Fibroblast of lung (primary cell): ENCODE measurements around the gene TMEM239. TPM values are rescaled to one million over a fixed set of nuclear protein-coding genes. Genes with fewer than 3 reads are reported as not detected.

Experiments used
- DNase-seq, 2 donors: peaks; one replicate each; pipeline versions ENCODE4 v3.0.0 to v3.0.0-alpha.2; 2010; ENCODE audit warnings: low read depth in 2 of 2
- H2AFZ ChIP-seq: 2 replicates; pipeline ENCODE4 v1.5.1; 2012; ENCODE audit warnings: low read length, control low read depth, inconsistent platforms
- H3K27ac ChIP-seq: 2 replicates; pipeline ENCODE4 v1.5.1; 2011; ENCODE audit warnings: low read length, control low read depth; ENCODE audit not compliant: insufficient read depth
- H3K27me3 ChIP-seq: 2 replicates; pipeline ENCODE4 v1.5.1; 2011; ENCODE audit warnings: mild to moderate bottlenecking, low read length; ENCODE audit not compliant: control insufficient read depth, insufficient read depth
- H3K36me3 ChIP-seq: 2 replicates; pipeline ENCODE4 v1.5.1; 2011; ENCODE audit warnings: low read length; ENCODE audit not compliant: control insufficient read depth, insufficient read depth
- H3K4me1 ChIP-seq: 2 replicates; pipeline ENCODE4 v1.5.1; 2011; ENCODE audit warnings: low read length; ENCODE audit not compliant: control insufficient read depth, insufficient read depth; ENCODE audit errors: extremely low read depth
- H3K4me2 ChIP-seq: 2 replicates; pipeline ENCODE4 v1.5.1; 2011; ENCODE audit warnings: low read length, control low read depth; ENCODE audit not compliant: insufficient read depth; ENCODE audit errors: extremely low read depth
- H3K4me3 ChIP-seq, 4 experiments: fragments of 200-600 bp in 1 of 4; sonication (generic) in 1 of 4; replicated peaks in 1 of 4; 2 replicates each; pipeline ENCODE4 v1.5.1; 2011 to 2016; ENCODE audit warnings: low read length in 4 of 4, low read depth in 3 of 4, mild to moderate bottlenecking in 3 of 4, control low read depth in 2 of 4, inconsistent platforms in 1 of 4, mixed read lengths in 1 of 4; ENCODE audit not compliant: insufficient read depth in 1 of 4; ENCODE audit errors: control extremely low read depth in 1 of 4
- H3K79me2 ChIP-seq: 2 replicates; pipeline ENCODE4 v1.5.1; 2012; ENCODE audit warnings: mild to moderate bottlenecking, low read length, inconsistent platforms; ENCODE audit not compliant: control insufficient read depth, insufficient read depth
- H3K9ac ChIP-seq: 2 replicates; pipeline ENCODE4 v1.5.1; 2011; ENCODE audit warnings: mild to moderate bottlenecking, low read length, control low read depth; ENCODE audit not compliant: insufficient read depth
- H3K9me3 ChIP-seq: 2 replicates; pipeline ENCODE4 v1.5.1; 2012; ENCODE audit warnings: low read depth, low read length; ENCODE audit not compliant: control insufficient read depth, insufficient read depth
- H4K20me1 ChIP-seq: 2 replicates; pipeline ENCODE4 v1.5.1; 2011; ENCODE audit warnings: low read length; ENCODE audit not compliant: control insufficient read depth, insufficient read depth; ENCODE audit errors: extremely low read depth
- EZH2 ChIP-seq: IDR thresholded peaks from 2 replicates; pipeline ENCODE4 v1.5.1; 2012; ENCODE audit warnings: low read length, control low read depth, mild to moderate bottlenecking; ENCODE audit errors: missing control alignments
- polyA plus RNA-seq, 2 donors: library from polyadenylated mRNA; depleted of rRNA in 1 of 2; stranded (reverse) in 1 of 2; unstranded in 1 of 2; fragments of >200 nt; gene quantifications; 2 replicates each; pipeline ENCODE4 v1.2.1, GENCODE V29; 2011 to 2012; ENCODE audit warnings: missing spikeins in 1 of 2
- total RNA-seq: library from RNA; depleted of rRNA; stranded (reverse); fragments of >200 nt; gene quantifications from 2 replicates; pipeline ENCODE4 v1.2.1, GENCODE V29; 2014
- TF ChIP-seq, protein P1 (sequence below), 2 donors: IDR thresholded peaks in 1 of 2; conservative IDR thresholded peaks in 1 of 2; 1 replicate in 1 of 2; 2 replicates in 1 of 2; pipeline ENCODE4 v1.5.1; 2011 to 2012; ENCODE audit warnings: low read length in 2 of 2, control low read depth in 1 of 2, inconsistent platforms in 1 of 2, low read depth in 1 of 2, mild to moderate bottlenecking in 1 of 2

The TMEM239 gene
- total and polyA plus RNA-seq, 2 donors (not counting 1 experiment from before 2014, with no cell fraction given) = 0.03 TPM; not detected in 1

DNA sequence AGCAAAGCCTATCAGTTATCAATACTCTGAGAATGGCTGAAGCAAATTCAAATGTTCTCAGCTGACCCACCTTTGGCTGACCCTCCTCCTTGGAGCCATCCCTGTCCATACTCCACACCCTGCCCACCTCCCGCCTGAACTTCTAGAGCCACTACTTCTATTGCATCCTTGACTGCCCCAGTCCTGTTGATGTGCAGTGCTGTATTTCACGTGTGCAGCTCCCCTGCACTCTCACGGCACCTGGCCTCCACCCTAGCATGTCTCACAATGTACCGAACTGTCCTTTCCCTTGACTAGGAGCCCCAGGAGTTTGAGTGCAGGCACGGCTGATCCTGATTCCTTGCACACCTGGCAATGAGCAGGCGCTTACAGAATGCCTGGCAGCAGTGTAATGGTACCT lies 22.7 kb upstream of the TMEM239 start:
- no peaks in the 10 kb centered on the region for H3K36me3 ChIP-seq
- no peaks in the 10 kb centered on the region for H3K4me1 ChIP-seq
- no peak for DNase-seq
- H3K4me2 ChIP-seq = no peak overlapping the region
- H3K9ac ChIP-seq = no peak overlapping the region
- H4K20me1 ChIP-seq = no peaks in the 10 kb centered on the region
- H3K9me3 ChIP-seq = no peaks in the 10 kb centered on the region
- TF ChIP-seq, protein P1, sequence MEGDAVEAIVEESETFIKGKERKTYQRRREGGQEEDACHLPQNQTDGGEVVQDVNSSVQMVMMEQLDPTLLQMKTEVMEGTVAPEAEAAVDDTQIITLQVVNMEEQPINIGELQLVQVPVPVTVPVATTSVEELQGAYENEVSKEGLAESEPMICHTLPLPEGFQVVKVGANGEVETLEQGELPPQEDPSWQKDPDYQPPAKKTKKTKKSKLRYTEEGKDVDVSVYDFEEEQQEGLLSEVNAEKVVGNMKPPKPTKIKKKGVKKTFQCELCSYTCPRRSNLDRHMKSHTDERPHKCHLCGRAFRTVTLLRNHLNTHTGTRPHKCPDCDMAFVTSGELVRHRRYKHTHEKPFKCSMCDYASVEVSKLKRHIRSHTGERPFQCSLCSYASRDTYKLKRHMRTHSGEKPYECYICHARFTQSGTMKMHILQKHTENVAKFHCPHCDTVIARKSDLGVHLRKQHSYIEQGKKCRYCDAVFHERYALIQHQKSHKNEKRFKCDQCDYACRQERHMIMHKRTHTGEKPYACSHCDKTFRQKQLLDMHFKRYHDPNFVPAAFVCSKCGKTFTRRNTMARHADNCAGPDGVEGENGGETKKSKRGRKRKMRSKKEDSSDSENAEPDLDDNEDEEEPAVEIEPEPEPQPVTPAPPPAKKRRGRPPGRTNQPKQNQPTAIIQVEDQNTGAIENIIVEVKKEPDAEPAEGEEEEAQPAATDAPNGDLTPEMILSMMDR (conservative IDR thresholded peaks at IDR 0.05 in 1 of 2, IDR thresholded peaks at IDR 0.05 in 1 of 2; ENCODE audit: low read depth in 1 of 2, low read length in 2 of 2) = no peak
- no peak for TF ChIP-seq EZH2
- no peak overlapping the region for H3K4me3 ChIP-seq
- no peak overlapping the region for H2AFZ ChIP-seq
- H3K79me2 ChIP-seq = no peaks in the 10 kb centered on the region
- peaks cover 13% of the 10 kb centered on the region for H3K27me3 ChIP-seq
- H3K27ac ChIP-seq = no peak overlapping the region

DNA sequence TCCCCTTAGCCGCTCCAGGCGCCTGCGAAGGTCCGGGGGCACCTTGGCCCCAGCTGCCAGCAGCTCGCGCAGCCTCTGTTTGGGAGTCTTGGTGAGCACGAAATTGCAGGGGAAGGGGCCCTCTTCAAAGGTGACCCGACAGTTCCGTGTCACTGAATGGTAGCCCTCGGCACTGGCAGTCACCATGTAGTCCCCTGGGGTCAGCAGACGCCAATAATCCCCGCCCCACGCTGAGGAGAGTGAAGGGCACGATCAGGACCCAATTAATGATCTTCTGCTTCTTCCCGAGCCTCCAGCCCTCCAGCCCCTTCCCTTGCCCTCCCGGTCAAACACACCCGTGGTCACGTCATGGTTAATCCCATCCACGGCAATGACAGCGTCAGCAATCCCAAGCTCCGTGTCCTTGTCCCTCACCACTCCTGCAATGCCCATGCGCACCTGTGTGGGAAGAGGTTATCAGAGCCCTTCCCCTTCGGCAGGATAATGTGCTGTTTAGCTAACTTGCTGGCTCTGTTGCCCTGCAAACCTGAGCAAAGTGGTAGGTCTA lies 21.9 kb upstream of the TMEM239 start:
- Histone ChIP-seq H3K27me3 (peaks cover 16% of the 10 kb centered on the region), H3K79me2 (no peaks in the 10 kb centered on the region), H3K4me2 (no peak overlapping the region), H3K4me1 (no peaks in the 10 kb centered on the region), H3K9ac (no peak overlapping the region), H3K27ac (no peak overlapping the region), H3K4me3 (no peak overlapping the region), H3K9me3 (no peaks in the 10 kb centered on the region), H4K20me1 (no peaks in the 10 kb centered on the region), H2AFZ (no peak overlapping the region), H3K36me3 (no peaks in the 10 kb centered on the region)
- no peak for DNase-seq
- TF ChIP-seq EZH2 = no peak
- TF ChIP-seq, protein P1 (conservative IDR thresholded peaks at IDR 0.05 in 1 of 2, IDR thresholded peaks at IDR 0.05 in 1 of 2; ENCODE audit: low read depth in 1 of 2, low read length in 2 of 2) = no peak

DNA sequence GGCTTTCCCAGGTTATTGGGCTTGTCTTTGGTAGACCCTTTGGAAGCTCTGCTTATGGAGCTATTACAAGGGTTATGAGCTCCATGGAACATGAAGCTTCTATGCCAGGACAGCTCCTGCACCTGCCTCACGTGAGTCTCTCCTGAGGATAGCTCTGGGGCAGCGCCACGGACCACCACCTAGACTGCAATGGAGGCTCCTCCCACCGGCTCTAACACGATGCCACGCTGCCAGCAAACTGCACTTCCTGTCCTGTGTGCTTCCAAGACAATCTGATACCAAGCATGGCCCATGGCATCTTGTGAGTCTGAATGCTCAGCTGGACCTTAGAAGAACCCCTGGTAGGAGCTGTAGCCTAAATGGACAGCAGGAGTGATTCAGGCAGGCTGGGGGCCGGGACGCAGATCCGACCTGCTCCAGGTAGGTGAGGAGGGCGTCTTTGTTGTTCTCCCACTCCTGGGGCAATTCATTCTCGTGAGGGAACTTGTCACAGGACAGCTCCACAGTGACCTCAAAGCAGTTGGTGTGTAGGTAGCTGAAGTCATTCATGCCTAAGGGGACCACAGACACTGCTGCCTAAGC lies 21.2 kb upstream of the TMEM239 start:
- Histone ChIP-seq H4K20me1 (no peaks in the 10 kb centered on the region), H3K27ac (no peak overlapping the region), H3K27me3 (peaks cover 22% of the 10 kb centered on the region), H3K4me2 (no peak overlapping the region), H3K4me1 (peaks cover under 1% of the 10 kb centered on the region), H2AFZ (no peak overlapping the region), H3K4me3 (no peak overlapping the region), H3K36me3 (no peaks in the 10 kb centered on the region), H3K79me2 (no peaks in the 10 kb centered on the region), H3K9me3 (no peaks in the 10 kb centered on the region), H3K9ac (no peak overlapping the region)
- DNase-seq = no peak
- TF ChIP-seq EZH2 = no peak
- TF ChIP-seq, protein P1 (conservative IDR thresholded peaks at IDR 0.05 in 1 of 2, IDR thresholded peaks at IDR 0.05 in 1 of 2; ENCODE audit: low read depth in 1 of 2, low read length in 2 of 2) = no peak
